DMS53 treated with DMSO at 0.1 percent for 48 hours (cell line): ENCODE results near the gene PLCD3.

Experiments
- DNase-seq: peaks from one replicate; lab custom pipeline; 2025; ENCODE audit not compliant: unreplicated experiment; lab: John Stamatoyannopoulos, UW

The PLCD3 gene

GRCh38 chr17:45149669-45150664 is 17.7 kb upstream of the PLCD3 start:
- DNase-seq = peak; percentile 71

GRCh38 chr17:45149037-45149668 is 16.8 kb upstream of the PLCD3 start:
- peak; percentile 71 for DNase-seq

- DNase-seq = peak; percentile 100
These were observed 16.1 kb upstream of the PLCD3 start, which contains the start of gene HEXIM1 for GRCh38 chr17:45148183-45149036. HEXIM1 (plus strand) TSS chr17:45148475; CDS start chr17:45149191, 716 bp downstream.

- DNase-seq = peak; percentile 96
These were observed 15.4 kb upstream of the PLCD3 start for GRCh38 chr17:45147581-45148182.

- DNase-seq = peak; percentile 74
These were observed 14.7 kb upstream of the PLCD3 start for GRCh38 chr17:45146890-45147580.

- DNase-seq = no peak
These were observed 14.2 kb upstream of the PLCD3 start for GRCh38 chr17:45146592-45146889.

GRCh38 chr17:45146166-45146565 is 13.9 kb upstream of the PLCD3 start:
- no peak for DNase-seq

GRCh38 chr17:45145035-45145389 is 12.7 kb upstream of the PLCD3 start:
- no peak for DNase-seq

GRCh38 chr17:45144199-45145034 is 12.1 kb upstream of the PLCD3 start:
- no peak for DNase-seq

- no peak for DNase-seq
These were observed 11.5 kb upstream of the PLCD3 start for GRCh38 chr17:45143767-45144198.

GRCh38 chr17:45143094-45143670 is 10.9 kb upstream of the PLCD3 start:
- no peak for DNase-seq

GRCh38 chr17:45139533-45139920 is 7.2 kb upstream of the PLCD3 start:
- DNase-seq = no peak

GRCh38 chr17:45138911-45139532 is 6.7 kb upstream of the PLCD3 start:
- no peak for DNase-seq

- no peak for DNase-seq
These were observed 5.4 kb upstream of the PLCD3 start for GRCh38 chr17:45137561-45138305.

GRCh38 chr17:45136846-45137560 is 4.7 kb upstream of the PLCD3 start:
- DNase-seq = no peak

GRCh38 chr17:45135978-45136791 is 3.9 kb upstream of the PLCD3 start:
- DNase-seq = no peak
